ENCODE measurements around the gene THSD4.

- TF ChIP-seq CTCF (IDR thresholded peaks at IDR 0.05) = no peak
- no peak for TF ChIP-seq SIN3A (IDR thresholded peaks at IDR 0.05; ENCODE audit: borderline replicate concordance, insufficient read depth, low read depth, low read length)
- no peak for TF ChIP-seq POLR2AphosphoS5 (IDR thresholded peaks at IDR 0.05; ENCODE audit: low read depth, low read length)
These were observed 18.6 kb upstream of the THSD4 start for GRCh38 chr15:71096676-71097075.
